Measurements from ENCODE around the gene PRDX6. TPM values are rescaled to one million over a fixed set of nuclear protein-coding genes. Genes with fewer than 3 reads are reported as not detected.

The PRDX6 gene
- total and polyA plus RNA-seq, 10 of the 15 experiments (the other 5 are each of a cell fraction or from before 2014, with no cell fraction given) = 70.7 to 230 (median 138) TPM

GRCh38 chr1:173505391-173505790, 28.3 kb downstream of the PRDX6 start:
- in situ Hi-C loops (cut with MboI) = no loop called here
- CTCF ChIA-PET = interaction anchor here (0.9 to 3.6 kb wide), 4 partner anchors 9 to 250 kb away, joined by 3 to 24 read pairs (median 3); no protein-coding TSS in a partner anchor

More at GRCh38 chr1:173505391-173505790, 28.3 kb downstream of the PRDX6 start:
- DNase-seq (ENCODE audit: low read depth, low spot score) (no peak), FAIRE-seq (no peak), ATAC-seq (no peak)
- Histone ChIP-seq H4K20me1 (ENCODE audit: control insufficient read depth, insufficient read depth) (no peaks in the 10 kb centered on the region), H3K79me2 (ENCODE audit: control insufficient read depth, insufficient read depth, low read length) (no peaks in the 10 kb centered on the region), H3K4me3 (no peak overlapping the region), H3K36me3 (ENCODE audit: control insufficient read depth in 2 of 2, insufficient read depth in 2 of 2, low read length in 1 of 2) (no peaks in the 10 kb centered on the region), H3K27me3 (replicated peaks in 1 of 2; ENCODE audit: control insufficient read depth in 2 of 2, insufficient read depth in 2 of 2, low read length in 1 of 2) (no peaks in the 10 kb centered on the region), H3K9ac (ENCODE audit: control insufficient read depth, insufficient read depth, low read length) (no peak overlapping the region), H3K4me2 (ENCODE audit: control insufficient read depth, insufficient read depth) (no peak overlapping the region), H3K4me1 (ENCODE audit: control insufficient read depth, insufficient read depth, low read length) (no peaks in the 10 kb centered on the region), H2AFZ (ENCODE audit: control insufficient read depth, low read depth, low read length) (no peak overlapping the region), H3K9me3 (replicated peaks; ENCODE audit: control insufficient read depth, insufficient read depth, low read length) (no peaks in the 10 kb centered on the region), H3K27ac (ENCODE audit: control insufficient read depth, insufficient read depth) (no peak overlapping the region)
- BruUV-seq (replicated peaks) = no TSS peak
- ChIA-PET SMC1A (ENCODE audit: uncharacterized antibody, unreplicated experiment) (interaction anchor here (0.8 to 3.6 kb wide), 3 partner anchors 75 to 757 kb away, joined by 4 to 18 read pairs (median 4); no protein-coding TSS in a partner anchor), RAD21 (ENCODE audit: unreplicated experiment) (no interaction called here), POLR2A (no interaction called here)
- TF ChIP-seq, protein P1, sequence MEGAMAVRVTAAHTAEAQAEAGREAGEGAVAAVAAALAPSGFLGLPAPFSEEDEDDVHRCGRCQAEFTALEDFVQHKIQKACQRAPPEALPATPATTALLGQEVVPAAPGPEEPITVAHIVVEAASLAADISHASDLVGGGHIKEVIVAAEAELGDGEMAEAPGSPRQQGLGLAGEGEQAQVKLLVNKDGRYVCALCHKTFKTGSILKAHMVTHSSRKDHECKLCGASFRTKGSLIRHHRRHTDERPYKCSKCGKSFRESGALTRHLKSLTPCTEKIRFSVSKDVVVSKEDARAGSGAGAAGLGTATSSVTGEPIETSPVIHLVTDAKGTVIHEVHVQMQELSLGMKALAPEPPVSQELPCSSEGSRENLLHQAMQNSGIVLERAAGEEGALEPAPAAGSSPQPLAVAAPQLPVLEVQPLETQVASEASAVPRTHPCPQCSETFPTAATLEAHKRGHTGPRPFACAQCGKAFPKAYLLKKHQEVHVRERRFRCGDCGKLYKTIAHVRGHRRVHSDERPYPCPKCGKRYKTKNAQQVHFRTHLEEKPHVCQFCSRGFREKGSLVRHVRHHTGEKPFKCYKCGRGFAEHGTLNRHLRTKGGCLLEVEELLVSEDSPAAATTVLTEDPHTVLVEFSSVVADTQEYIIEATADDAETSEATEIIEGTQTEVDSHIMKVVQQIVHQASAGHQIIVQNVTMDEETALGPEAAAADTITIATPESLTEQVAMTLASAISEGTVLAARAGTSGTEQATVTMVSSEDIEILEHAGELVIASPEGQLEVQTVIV (IDR thresholded peaks at IDR 0.05; ENCODE audit: borderline replicate concordance, partially characterized antibody) = no peak
- TF ChIP-seq RUNX3 (IDR thresholded peaks at IDR 0.05; ENCODE audit: low read length) (no peak), ZBED1 (IDR thresholded peaks at IDR 0.05; ENCODE audit: borderline replicate concordance) (no peak), NFYA (IDR thresholded peaks at IDR 0.05; ENCODE audit: borderline replicate concordance, low read depth, low read length) (no peak), E2F4 (IDR thresholded peaks at IDR 0.05; ENCODE audit: low read depth, low read length) (no peak), CHD1 (IDR thresholded peaks at IDR 0.05; ENCODE audit: low read depth, low read length) (no peak), PBX3 (IDR thresholded peaks at IDR 0.05; ENCODE audit: insufficient replicate concordance, low read depth, low read length) (no peak), ZBTB4 (CRISPR knock-in tag; IDR thresholded peaks at IDR 0.05) (no peak), RELA (IDR thresholded peaks at IDR 0.05; ENCODE audit: borderline replicate concordance, partially characterized antibody) (no peak)
- TF ChIP-seq, protein P2, sequence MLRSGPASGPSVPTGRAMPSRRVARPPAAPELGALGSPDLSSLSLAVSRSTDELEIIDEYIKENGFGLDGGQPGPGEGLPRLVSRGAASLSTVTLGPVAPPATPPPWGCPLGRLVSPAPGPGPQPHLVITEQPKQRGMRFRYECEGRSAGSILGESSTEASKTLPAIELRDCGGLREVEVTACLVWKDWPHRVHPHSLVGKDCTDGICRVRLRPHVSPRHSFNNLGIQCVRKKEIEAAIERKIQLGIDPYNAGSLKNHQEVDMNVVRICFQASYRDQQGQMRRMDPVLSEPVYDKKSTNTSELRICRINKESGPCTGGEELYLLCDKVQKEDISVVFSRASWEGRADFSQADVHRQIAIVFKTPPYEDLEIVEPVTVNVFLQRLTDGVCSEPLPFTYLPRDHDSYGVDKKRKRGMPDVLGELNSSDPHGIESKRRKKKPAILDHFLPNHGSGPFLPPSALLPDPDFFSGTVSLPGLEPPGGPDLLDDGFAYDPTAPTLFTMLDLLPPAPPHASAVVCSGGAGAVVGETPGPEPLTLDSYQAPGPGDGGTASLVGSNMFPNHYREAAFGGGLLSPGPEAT (IDR thresholded peaks at IDR 0.05; ENCODE audit: low read depth) = no peak
- intact Hi-C loops (cut with micrococcal nuclease; ENCODE audit: unreplicated experiment) = loop anchor here (5.0 kb wide), 1 partner anchor 73 kb away; no protein-coding TSS in a partner anchor
